Anterior cingulate cortex (tissue), 58 donors: ENCODE measurements around the gene ATP6V1G2.

Experiments
- DNase-seq, 58 donors: peaks; one replicate each; lab custom pipeline; 2025; lab: John Stamatoyannopoulos, UW

Gene ATP6V1G2

DNA sequence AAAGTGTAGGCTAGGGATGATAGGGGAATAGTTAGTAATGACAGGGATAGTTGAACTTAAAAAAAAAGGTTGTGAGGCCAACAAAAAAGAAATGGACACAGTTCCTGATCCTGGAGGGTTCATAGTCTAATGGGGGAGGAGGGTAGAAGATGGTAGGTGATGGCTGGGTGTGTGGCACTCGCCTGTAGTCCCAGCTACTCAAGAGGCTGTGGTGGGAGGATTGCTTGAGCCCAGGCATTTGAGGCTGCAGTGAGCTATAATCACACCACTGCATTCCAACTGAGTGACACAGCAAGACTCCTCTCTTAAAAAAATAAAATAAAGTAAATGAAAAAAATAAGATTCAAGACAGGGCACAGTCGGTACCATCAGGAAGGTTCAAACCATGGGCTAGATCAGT, 50.8 kb downstream of the ATP6V1G2 start:
- DNase-seq: no peak
